A549 treated with CORT108297 at 1 μM for 4 hours (cell line): ENCODE results near the gene SMR3A. TPM values are rescaled to one million over a fixed set of nuclear protein-coding genes. Genes with fewer than 3 reads are reported as not detected.

Experiments
- total RNA-seq: library from RNA; stranded (reverse); fragments of 200-300 nt; extraction: Qiagen RNA extraction; gene quantifications from 5 replicates; pipeline ENCODE4 v1.2.3, GENCODE V29; 2022

SMR3A gene
- total RNA-seq, result not detected in 5 replicates

DNA sequence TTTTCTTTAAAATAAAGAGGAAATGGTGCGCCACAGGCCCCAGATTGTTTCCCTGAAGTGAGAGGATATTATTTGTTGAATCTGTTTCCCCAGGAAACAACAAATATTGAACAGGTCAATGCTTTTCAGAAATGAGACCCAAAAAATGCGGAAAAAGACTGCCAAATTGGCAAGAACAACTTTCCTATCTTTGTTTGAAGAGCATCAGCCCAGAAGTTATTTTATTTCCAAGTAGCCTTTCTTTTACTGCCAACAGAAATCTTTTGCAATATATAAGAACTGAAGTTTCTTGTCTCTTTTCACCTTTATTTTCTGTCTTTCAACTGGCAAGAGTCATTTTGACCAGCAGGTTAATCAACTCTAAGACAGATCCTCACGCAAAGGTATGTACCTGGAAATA lies at the start of gene SMR3A:
Gene SMR3A, plus strand, starts transcription at position 301 of the 400 bp plus-strand sequence. CDS start 1,356 bp downstream, outside the sequence.

DNA sequence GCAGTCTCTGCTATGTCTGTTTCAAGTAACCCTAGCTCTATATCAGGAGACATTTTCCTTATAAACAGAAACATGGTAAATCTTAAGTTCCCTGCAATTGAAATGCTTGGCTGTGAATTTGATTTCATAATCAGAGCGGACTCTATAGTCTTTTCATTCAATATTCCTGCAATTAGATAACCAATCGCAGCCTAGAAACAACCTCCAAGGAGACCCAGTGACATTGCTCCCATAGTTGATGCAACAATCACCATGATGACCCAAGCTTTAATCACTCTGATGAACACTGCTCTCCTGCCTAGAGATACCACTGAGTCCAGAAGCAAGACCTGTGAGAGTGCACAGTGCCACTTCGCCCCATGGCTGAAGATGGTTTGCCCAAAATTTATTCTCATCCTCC lies 25.9 kb upstream of the SMR3A start, which contains the start of gene CABS1:
Gene CABS1, plus strand, starts transcription at position 301 of the 400 bp plus-strand sequence. Its CDS starts 59 bp downstream, at position 360.

GRCh38 chr4:70382691-70383181 lies 22.2 kb downstream of the SMR3A start, which contains the start of gene SMR3B:
TSS of gene SMR3B (plus strand) at chr4:70383131. CDS start at chr4:70384511, 1,380 bp downstream.

DNA sequence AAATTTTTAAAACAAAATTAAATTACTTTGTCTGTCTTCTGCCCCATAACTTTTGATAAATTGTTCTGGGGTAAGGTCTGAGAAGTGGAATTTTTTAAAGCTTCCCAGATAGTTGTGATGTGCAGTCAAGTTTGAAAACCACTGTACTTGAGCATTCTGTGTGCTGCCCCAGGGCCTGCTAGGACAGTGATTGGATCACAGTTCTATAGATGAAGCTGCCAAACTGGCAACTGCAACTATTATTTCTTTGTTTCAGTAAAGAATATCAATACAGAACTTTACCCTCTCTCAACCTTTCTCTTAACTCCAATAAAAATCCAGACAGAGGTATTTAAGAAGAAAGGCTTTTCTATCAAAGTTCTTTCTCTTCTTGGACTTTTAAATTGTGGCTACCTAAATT lies 37.0 kb downstream of the SMR3A start, which contains the start of gene OPRPN:
Gene OPRPN, plus strand, starts transcription at position 361 of the 400 bp plus-strand sequence. CDS start 1,346 bp downstream, outside the sequence.

Other genes with a start within 250 kb of the SMR3A start
- gene PRR27, start 206.5 kb upstream of the SMR3A start, total RNA-seq, result not detected in 5 replicates
- gene ODAM, start 165.0 kb upstream of the SMR3A start, total RNA-seq, result not detected in 5 replicates
- not detected in 5 replicates for gene FDCSP, start 134.6 kb upstream of the SMR3A start, total RNA-seq
- gene CSN3, start 118.2 kb upstream of the SMR3A start, total RNA-seq, result not detected in 5 replicates
- gene CABS1, start 25.8 kb upstream of the SMR3A start, total RNA-seq, result not detected in 5 replicates
- not detected in 5 replicates for gene SMR3B, start 22.4 kb downstream of the SMR3A start, total RNA-seq
- gene OPRPN, start 37.2 kb downstream of the SMR3A start, total RNA-seq, result not detected in 5 replicates
- gene MUC7, start 111.4 kb downstream of the SMR3A start, total RNA-seq, result not detected in 5 replicates
- gene AMTN, start 157.8 kb downstream of the SMR3A start, total RNA-seq, result 0.20 TPM in 1 of 5 replicates, not detected in the others
- gene AMBN, start 231.5 kb downstream of the SMR3A start, total RNA-seq, result not detected in 5 replicates